Stimulated activated CD8-positive, alpha-beta memory T cell treated with anti-CD3 and anti-CD28 coated beads, Interleukin-12 subunit alpha, Interleukin-12 subunit beta, amount 100 ng/mL, for 1 hour (primary cell): ENCODE data around the gene CLHC1.
"Not testable (repeated sequence)": the region's sequence is repeated elsewhere in the genome, so short reads cannot be mapped to it uniquely, and the experiment has no call there.

Source experiments
- DNase-seq: peaks from one replicate; pipeline ENCODE4 v3.0.0-alpha.2; 2020; ENCODE audit warnings: low read depth

Gene CLHC1

GRCh38 chr2:55152475-55153412, 79.3 kb downstream of the CLHC1 start:
- DNase-seq: no peak

DNA sequence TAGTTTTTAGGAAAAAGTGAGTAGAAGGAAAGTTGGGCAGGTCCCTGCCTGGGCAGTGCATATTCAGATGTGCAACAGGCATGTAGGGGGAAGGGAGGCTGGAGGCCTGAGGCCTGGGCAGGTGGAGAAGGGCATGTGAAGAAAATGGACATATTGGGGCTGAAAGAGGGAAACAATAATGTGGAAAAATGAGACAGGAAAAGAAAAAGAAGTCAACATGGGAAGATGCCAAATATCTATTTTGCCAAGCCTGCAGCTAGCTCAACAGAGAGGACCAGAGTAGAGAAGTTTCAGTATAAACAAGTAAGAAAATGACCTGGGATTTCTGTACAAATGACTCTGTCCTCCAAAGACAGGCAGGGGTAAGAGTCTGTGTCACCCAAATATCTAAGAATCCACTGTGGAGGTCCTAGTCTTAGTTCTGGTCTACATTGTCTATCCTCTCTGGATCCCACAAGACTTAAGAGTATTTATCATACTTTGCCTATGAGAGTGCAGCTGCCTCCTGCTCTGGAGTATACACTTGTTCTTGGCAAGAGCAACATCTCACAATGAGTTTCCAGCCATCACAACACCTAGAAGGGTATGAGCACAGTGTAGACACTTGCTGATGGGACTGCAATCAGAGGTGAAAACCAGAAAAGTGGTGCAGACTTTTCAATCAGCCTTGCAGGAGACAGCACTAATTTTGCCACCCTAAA, 80.2 kb downstream of the CLHC1 start:
- DNase-seq: no peak

DNA sequence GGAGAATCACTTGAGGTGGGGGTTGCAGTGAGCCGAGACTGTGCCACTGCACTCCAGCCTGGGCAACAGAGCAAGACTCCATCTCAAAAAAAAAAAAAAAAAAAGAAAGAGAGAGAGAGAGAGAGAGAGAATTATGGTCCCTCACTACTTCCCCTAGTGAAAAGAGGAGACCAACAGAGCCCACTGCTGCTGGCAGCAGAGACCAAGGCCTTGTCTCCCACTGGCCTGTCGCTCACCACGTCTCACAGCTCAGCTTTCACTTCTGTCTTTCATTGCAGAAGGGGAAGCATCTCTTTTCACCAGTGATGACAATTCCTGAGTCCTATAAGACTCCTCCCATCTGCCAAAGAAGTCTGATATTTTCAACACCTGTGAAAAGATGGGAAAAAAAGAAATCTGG, 81.3 kb downstream of the CLHC1 start:
- no peak for DNase-seq

DNA sequence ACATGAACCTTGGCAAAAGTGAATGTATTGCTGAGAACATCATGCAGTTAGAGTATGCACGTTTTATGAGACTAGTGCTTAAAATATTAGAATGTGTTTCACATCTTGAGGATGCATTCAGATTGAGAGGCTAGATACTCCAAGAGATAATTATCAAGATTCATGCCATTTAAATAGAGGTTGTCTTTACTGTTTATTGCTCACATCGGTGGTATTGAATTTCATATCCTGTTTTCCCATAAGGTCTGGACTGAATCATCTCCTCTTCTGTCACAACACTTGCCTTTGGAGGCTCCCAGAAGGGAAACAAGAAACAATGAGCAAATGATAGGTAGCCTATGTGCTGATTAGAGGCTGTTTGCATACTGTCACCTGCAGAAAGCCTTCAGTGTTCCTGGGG, 83.8 kb downstream of the CLHC1 start:
- DNase-seq: no peak

DNA sequence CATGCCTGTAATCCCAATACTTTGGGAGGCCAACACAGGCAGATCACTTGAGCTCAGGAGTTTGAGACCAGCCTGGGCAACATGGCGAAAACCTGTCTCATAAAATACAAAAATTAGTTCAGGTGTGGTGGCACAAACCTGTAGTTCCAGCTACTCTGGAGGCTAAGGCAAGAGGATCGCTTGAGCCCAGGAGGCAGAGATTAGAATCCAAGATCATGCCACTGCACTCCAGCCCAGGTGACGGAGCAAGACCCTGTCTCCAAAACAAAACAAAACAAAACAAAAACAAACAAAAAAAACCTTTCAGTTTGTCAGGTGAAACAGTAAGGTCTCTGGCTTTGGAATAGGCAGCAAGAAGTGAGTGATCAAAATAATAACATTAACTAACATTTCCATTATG, 84.6 kb downstream of the CLHC1 start:
- DNase-seq: no peak

- DNase-seq: no peak
Measured at GRCh38 chr2:55147041-55147440, 85.1 kb downstream of the CLHC1 start.

DNA sequence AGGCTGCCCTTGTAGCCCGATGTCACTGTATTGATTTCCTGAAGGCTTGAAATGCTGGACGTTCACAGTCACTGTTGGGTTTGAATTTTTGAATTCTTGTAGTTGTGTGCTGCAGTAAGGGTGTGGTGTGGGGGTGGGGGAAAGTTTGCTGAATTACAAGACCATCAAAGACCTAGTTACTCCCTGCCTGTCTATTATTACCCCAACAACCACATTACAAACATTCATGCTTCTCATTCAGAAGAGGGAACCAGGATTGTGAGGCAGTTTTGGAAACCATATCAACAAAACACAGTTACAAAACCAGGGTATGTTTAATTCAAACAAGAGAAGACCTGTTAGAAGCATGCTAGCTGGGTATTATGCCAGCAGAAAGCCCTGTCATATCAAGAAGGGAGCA, 85.8 kb downstream of the CLHC1 start:
- no peak for DNase-seq

GRCh38 chr2:55144922-55145820, 86.9 kb downstream of the CLHC1 start:
- DNase-seq: no peak

- not testable (repeated sequence) for DNase-seq
Measured at GRCh38 chr2:55143706-55144105, 88.4 kb downstream of the CLHC1 start.

GRCh38 chr2:55142518-55142917, 89.6 kb downstream of the CLHC1 start:
- no peak for DNase-seq

DNA sequence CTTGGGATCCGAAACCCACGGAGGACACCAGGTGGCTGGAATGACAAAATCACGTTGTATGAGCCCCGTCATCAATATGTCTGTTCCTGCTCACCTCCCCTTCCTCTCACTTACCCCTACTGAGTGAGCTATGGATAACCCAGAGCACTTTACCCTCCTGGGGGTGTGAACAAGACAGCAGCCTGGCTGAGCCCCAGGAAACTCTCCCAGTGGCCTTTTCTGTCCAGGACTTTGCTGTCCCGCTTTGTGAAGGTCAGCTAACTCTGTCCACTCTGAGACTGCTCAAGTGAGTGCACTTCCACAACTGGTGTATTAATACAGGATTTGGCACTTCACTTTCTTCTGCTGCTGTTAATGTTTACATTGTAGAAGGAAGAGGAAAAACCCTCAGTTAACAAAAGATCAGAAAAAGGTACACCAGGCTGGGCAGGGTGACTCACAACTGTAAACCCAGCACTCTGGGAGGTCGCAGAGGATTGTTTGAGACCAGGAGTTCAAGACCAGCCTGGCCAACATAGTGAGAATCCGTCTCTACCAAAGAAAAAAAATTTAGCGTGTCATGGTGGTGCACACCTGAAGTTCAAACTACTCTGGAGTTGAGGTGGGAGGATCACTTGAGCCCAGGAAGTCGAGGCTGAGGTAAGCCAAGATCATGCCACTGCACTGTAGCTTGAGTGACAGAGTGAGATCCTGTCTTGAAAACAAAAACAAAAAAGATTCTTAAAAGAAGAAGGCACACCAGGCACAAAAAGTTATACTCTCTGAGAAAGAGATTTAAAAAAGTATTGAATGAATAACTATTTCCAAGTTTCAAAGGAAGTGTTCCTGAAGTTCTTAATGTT, 90.3 kb downstream of the CLHC1 start:
- DNase-seq: no peak

DNA sequence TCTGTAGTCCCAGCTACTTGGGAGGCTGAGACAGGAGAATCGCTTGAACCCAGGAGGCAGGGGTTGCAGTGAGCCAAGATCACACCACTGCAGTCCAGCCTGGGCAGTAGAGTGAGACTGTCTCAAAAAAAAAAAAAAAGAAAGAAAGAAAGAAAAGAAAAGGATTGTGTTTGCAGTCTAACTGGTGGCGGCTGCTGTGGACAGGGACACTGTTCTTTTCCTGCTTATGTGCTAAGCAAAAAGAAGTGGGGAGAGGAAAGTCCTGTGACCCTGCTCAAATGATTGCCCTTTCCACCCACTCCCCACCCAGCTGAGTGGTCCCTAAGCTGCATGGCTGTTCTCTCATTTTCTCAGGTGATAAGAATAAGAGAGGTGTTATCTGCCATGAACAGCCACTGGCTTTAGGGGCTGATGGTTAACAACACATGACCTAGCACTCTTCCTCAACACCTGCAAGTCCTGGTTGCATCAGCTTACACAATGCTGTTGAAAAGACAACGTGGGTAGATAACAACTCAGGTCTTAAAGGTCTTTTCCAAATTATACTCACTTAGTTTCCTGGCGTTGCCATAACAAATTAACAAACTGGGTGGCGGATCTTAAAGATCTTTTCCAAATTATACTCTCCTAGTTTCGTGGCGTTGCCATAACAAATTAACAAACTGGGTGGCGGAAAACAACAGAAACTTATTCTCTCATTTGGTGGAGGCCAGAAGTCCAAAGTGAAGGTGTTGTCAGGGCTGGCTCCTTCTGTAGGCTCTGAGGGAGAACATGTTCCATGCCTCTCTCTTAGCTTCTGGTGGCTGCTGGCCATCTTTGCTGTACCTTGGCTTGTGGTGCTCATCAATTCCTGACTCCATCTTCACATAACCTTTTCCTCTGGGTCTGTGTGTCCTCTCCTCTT, 91.5 kb downstream of the CLHC1 start:
- DNase-seq: no peak

GRCh38 chr2:55139305-55139704, 92.8 kb downstream of the CLHC1 start:
- DNase-seq: no peak

GRCh38 chr2:55138882-55139229, 93.2 kb downstream of the CLHC1 start:
- DNase-seq: no peak

DNA sequence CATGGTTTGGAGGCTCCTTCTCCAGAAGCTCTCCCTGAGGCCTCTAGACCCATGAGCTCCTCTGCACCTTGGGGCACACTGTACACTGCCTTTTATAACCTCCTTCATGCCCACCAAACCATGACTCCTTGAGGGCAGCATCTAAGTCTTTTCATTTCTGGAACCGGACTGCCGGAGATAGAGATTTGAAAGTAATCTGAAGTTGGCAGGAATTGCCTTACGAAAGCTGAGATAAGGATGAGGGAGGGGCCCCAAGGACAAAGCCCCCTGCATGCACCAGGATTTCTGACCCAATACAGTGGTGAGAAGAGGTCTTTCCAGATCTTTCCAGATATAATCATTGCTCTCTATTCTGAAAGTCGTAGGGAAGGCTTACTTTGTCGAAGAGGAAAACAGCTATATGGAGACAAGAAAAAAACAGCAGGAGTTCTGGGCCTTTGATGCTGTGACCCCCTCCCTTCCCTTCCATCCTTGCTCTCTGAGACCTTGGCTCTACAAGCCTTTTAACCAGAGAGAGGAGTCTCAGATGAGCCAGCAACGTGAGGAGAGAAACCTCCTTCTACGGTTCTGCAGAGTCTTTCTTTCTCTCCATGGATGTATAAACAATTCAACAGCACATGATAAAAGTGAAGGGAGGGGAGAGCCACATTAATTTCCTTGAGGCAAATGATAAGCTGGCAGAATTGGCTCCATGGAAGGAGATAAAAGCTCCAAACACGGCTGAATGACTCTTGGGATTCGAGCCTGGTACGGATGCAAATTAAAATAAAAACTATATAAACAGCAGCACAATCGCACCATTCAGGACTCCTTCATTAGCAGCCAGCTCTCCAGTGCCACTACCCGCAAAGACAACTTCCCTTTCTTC, 93.8 kb downstream of the CLHC1 start:
- DNase-seq: no peak

DNA sequence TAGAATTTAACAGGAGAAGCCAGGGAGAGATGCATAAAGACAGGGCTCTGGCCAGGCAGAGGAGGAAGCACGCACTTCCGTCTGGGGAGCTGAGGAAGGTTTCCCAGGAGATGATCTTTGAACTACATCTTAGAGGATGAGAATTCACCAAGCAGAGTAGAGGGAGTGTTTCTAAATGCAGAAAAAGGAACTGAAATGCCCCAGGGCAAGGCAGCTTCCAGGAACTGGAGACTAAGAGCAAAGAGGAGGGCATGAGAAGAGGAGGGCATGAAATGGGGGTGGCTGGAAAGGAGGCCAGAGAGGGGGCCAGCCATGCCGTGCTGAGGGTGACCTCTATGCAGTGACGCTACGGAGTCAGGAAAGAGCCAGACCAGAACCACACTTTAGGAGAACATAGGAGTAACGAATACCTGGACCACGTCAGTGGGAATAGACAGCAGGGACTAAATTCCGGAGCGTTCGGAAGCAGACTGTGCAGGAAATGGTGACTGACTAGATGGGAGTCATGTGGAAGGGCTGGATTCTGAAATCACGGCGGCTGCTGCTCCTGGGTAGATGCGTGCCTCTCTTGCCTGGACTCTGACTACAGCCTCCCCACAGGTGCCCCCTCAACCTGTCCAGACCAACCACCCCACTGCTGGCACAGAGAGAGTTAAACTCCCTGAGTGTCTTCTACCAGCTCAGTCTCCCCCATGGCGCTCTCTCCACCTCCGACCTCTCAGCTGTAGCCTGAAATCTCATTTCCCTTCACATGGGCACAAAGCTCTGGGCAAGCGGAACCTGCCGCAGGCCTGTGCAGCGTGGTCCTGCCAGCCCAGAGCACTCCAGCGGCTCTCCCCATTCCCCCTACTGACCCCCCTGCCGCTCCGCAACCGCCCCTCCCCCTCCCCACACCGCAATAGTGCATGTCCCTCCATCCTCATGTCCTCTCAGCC, 94.8 kb downstream of the CLHC1 start:
- DNase-seq: no peak

- DNase-seq: no peak
Measured at GRCh38 chr2:55136138-55136541, 96.0 kb downstream of the CLHC1 start.

DNA sequence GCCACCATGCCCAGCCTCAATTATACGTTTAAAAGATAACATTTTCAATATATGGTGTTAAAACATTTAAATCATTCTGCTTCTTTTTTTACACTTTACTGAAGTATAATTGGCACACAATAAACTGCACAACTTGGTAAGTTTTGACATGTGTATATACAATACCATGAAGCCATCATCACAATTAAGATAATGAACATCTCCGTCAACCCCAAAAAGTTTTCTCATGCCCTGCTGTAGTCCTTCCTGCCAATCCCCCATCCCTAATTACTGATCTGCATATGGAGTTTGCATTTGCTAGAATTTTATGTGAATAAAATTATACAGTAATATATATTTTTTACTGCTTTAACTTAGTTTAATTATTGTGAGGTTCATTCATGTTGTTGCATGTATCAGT, 96.6 kb downstream of the CLHC1 start:
- no peak for DNase-seq
